Osteoblast (primary cell): ENCODE results near the gene MYO15B. TPM values are rescaled to one million over a fixed set of nuclear protein-coding genes. Genes with fewer than 3 reads are reported as not detected.

Experiments used
- DNase-seq: peaks from one replicate; pipeline ENCODE4 v3.0.0; 2011; ENCODE audit warnings: low spot score, mixed read lengths; ENCODE audit not compliant: insufficient read length; ENCODE audit errors: missing footprints
- H2AFZ ChIP-seq: 2 replicates; pipeline ENCODE4 v1.6.0; 2011; ENCODE audit warnings: mild to moderate bottlenecking, low read length
- H3K27ac ChIP-seq: 2 replicates; pipeline ENCODE4 v1.5.1; 2011; ENCODE audit warnings: mild to moderate bottlenecking, low read depth, low read length, moderate library complexity
- H3K27me3 ChIP-seq: 2 replicates; pipeline ENCODE4 v1.6.0; 2012; ENCODE audit warnings: mild to moderate bottlenecking, control low read depth, inconsistent platforms, low read length, moderate library complexity; ENCODE audit not compliant: insufficient read depth
- H3K36me3 ChIP-seq: 2 replicates; pipeline ENCODE4 v1.5.1; 2011; ENCODE audit warnings: mild to moderate bottlenecking, low read length, control low read depth, moderate library complexity; ENCODE audit not compliant: insufficient read depth
- H3K4me1 ChIP-seq: 2 replicates; pipeline ENCODE4 v1.5.1; 2011; ENCODE audit warnings: mild to moderate bottlenecking, low read length, control low read depth, moderate library complexity; ENCODE audit not compliant: insufficient read depth
- H3K4me2 ChIP-seq: 2 replicates; pipeline ENCODE4 v1.6.0; 2011; ENCODE audit warnings: mild to moderate bottlenecking, low read length; ENCODE audit not compliant: insufficient read depth
- H3K4me3 ChIP-seq: fragments of 200-600 bp; sonication (generic); 3 replicates; pipeline ENCODE4 v1.5.1; 2012; ENCODE audit warnings: mild to moderate bottlenecking, low read length, inconsistent platforms; ENCODE audit not compliant: insufficient read depth
- H3K79me2 ChIP-seq: 2 replicates; pipeline ENCODE4 v1.6.0; 2012; ENCODE audit warnings: mild to moderate bottlenecking, low read length, control low read depth, inconsistent platforms; ENCODE audit not compliant: insufficient read depth
- H3K9me3 ChIP-seq: 2 replicates; pipeline ENCODE4 v1.5.1; 2011; ENCODE audit warnings: low read depth, low read length, control low read depth
- H4K20me1 ChIP-seq: 2 replicates; pipeline ENCODE4 v1.6.0; 2012; ENCODE audit warnings: mild to moderate bottlenecking, low read length, control low read depth; ENCODE audit not compliant: insufficient read depth
- CTCF ChIP-seq: IDR thresholded peaks from 2 replicates; pipeline ENCODE4 v1.5.1; 2011; ENCODE audit warnings: mild to moderate bottlenecking, low read depth, low read length, moderate library complexity; ENCODE audit errors: extremely low read depth
- total RNA-seq: library from RNA; depleted of rRNA; stranded (reverse); fragments of >200 nt; gene quantifications from 2 replicates; pipeline ENCODE4 v1.2.3, GENCODE V29; 2012

Gene MYO15B
- total RNA-seq, 1 donor = 1.4 TPM

- Histone ChIP-seq H3K9me3 (no peaks in the 10 kb centered on the region), H4K20me1 (no peaks in the 10 kb centered on the region), H3K4me2 (no peak overlapping the region), H3K27me3 (no peaks in the 10 kb centered on the region), H2AFZ (no peak overlapping the region), H3K79me2 (no peaks in the 10 kb centered on the region), H3K4me3 (no peak overlapping the region), H3K27ac (no peak overlapping the region), H3K36me3 (peaks cover 12% of the 10 kb centered on the region), H3K4me1 (no peaks in the 10 kb centered on the region)
- DNase-seq = no peak
- TF ChIP-seq CTCF = no peak
Observed at GRCh38 chr17:75645501-75645888, 57.9 kb downstream of the MYO15B start.

GRCh38 chr17:75645889-75646637 lies 58.5 kb downstream of the MYO15B start:
- Histone ChIP-seq H3K9me3 (no peaks in the 10 kb centered on the region), H3K79me2 (no peaks in the 10 kb centered on the region), H3K4me2 (no peak overlapping the region), H3K27ac (no peak overlapping the region), H3K27me3 (no peaks in the 10 kb centered on the region), H3K4me3 (no peak overlapping the region), H3K4me1 (no peaks in the 10 kb centered on the region), H4K20me1 (no peaks in the 10 kb centered on the region), H2AFZ (no peak overlapping the region), H3K36me3 (peaks cover 17% of the 10 kb centered on the region)
- TF ChIP-seq CTCF = no peak
- peak; percentile 67 for DNase-seq

GRCh38 chr17:75646638-75646992 lies 59.0 kb downstream of the MYO15B start:
- H3K27ac ChIP-seq = no peak overlapping the region
- H4K20me1 ChIP-seq = no peaks in the 10 kb centered on the region
- no peak for DNase-seq
- no peak overlapping the region for H2AFZ ChIP-seq
- H3K4me1 ChIP-seq = no peaks in the 10 kb centered on the region
- H3K4me2 ChIP-seq = no peak overlapping the region
- H3K9me3 ChIP-seq = no peaks in the 10 kb centered on the region
- TF ChIP-seq CTCF = no peak
- no peak overlapping the region for H3K4me3 ChIP-seq
- H3K27me3 ChIP-seq = no peaks in the 10 kb centered on the region
- no peaks in the 10 kb centered on the region for H3K79me2 ChIP-seq
- peaks cover 23% of the 10 kb centered on the region for H3K36me3 ChIP-seq

GRCh38 chr17:75647061-75647460 lies 59.5 kb downstream of the MYO15B start:
- Histone ChIP-seq H3K9me3 (no peaks in the 10 kb centered on the region), H3K4me2 (no peak overlapping the region), H3K36me3 (peaks cover 23% of the 10 kb centered on the region), H3K4me1 (no peaks in the 10 kb centered on the region), H4K20me1 (no peaks in the 10 kb centered on the region), H3K4me3 (no peak overlapping the region), H3K79me2 (no peaks in the 10 kb centered on the region), H3K27ac (no peak overlapping the region), H3K27me3 (no peaks in the 10 kb centered on the region), H2AFZ (no peak overlapping the region)
- no peak for TF ChIP-seq CTCF
- no peak for DNase-seq
